ENCODE measurements around the gene ADAMTSL5. TPM values are rescaled to one million over a fixed set of nuclear protein-coding genes. Genes with fewer than 3 reads are reported as not detected.

Gene ADAMTSL5
- total and polyA plus RNA-seq, 9 of the 15 experiments (the other 6 are each of a cell fraction or from before 2014, with no cell fraction given) = 1.0 to 11.6 (median 4.1) TPM

DNA sequence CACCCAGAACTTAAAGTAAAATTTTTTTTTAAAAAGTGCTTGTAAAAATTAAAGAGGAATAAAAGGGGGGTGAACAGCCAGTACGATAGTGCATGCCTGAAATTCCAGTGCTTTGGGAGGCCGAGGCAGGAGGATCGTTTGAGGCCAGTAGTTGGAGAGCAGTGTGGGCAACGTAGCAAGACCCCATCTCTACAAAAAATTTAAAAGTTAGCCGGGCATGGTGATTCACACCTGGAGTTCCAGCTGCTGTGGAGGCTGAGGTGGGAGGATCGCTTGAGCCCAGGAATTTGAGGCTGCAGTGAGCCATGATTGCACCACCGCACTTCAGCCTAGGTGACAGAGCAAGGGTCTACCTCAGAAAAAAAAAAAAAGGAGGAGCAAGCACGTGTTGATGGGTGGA, 7.8 kb downstream of the ADAMTSL5 start:
- POLR2A ChIA-PET = interaction anchor here (0.6 kb wide), 2 partner anchors 13 to 1170 kb away, joined by 3 read pairs; no protein-coding TSS in a partner anchor
- CTCF ChIA-PET (ENCODE audit: low intra/inter-chr PET ratio) = no interaction called here
- H3K4me3 ChIP-seq = no peak overlapping the region
- no peaks in the 10 kb centered on the region for H3K9me3 ChIP-seq (replicated peaks; ENCODE audit: control insufficient read depth, insufficient read depth, low read depth, low read length)
- no TSS peak for BruUV-seq (replicated peaks)
- no peaks in the 10 kb centered on the region for H3K9me1 ChIP-seq (ENCODE audit: control insufficient read depth, insufficient read depth, low read length)
- in situ Hi-C loops (cut with MboI) = loop anchor here (5.0 kb wide), 1 partner anchor 48 kb away; no protein-coding TSS in a partner anchor
- no peak overlapping the region for H3K9ac ChIP-seq (ENCODE audit: insufficient read depth in 1 of 2, low read depth in 2 of 2, low read length in 2 of 2)
- DNase-seq (ENCODE audit: extremely low read depth in 1 of 4, low spot score in 3 of 4) = no peak
- H3K4me1 ChIP-seq (replicated peaks in 1 of 2; ENCODE audit: control insufficient read depth in 2 of 2, insufficient read depth in 2 of 2, low read length in 2 of 2) = peaks cover 12 to 60% of the 10 kb centered on the region in 2 experiments; a peak in 4 of 5 replicates
- FAIRE-seq = no peak
- H2AFZ ChIP-seq (ENCODE audit: low read depth, low read length) = no peak overlapping the region
- H3K27ac ChIP-seq (ENCODE audit: extremely low read depth, low read depth, low read length) = no peak overlapping the region
- 69% methylated on average over 8 of the region's 8 CpGs for WGBS (ENCODE audit: insufficient coverage, low coverage, missing lambda C conversion rate)
- TF ChIP-seq, protein P1, sequence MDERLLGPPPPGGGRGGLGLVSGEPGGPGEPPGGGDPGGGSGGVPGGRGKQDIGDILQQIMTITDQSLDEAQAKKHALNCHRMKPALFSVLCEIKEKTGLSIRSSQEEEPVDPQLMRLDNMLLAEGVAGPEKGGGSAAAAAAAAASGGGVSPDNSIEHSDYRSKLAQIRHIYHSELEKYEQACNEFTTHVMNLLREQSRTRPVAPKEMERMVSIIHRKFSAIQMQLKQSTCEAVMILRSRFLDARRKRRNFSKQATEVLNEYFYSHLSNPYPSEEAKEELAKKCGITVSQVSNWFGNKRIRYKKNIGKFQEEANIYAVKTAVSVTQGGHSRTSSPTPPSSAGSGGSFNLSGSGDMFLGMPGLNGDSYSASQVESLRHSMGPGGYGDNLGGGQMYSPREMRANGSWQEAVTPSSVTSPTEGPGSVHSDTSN (CRISPR knock-in tag; IDR thresholded peaks at IDR 0.05; ENCODE audit: low read depth) = no peak
- TF ChIP-seq, protein P1 (tag; conservative IDR thresholded peaks at IDR 0.05; ENCODE audit: low read depth) = no peak
- TF ChIP-seq ZNF121 (CRISPR knock-in tag; conservative IDR thresholded peaks at IDR 0.05) = peak; percentile 48
- H3K79me2 ChIP-seq (ENCODE audit: control insufficient read depth, insufficient read depth, low read length) = no peaks in the 10 kb centered on the region
- H3K27me3 ChIP-seq (ENCODE audit: control insufficient read depth in 2 of 2, insufficient read depth in 2 of 2, low read length in 2 of 2) = no peaks in the 10 kb centered on the region
- intact Hi-C loops (cut with micrococcal nuclease) = no loop called here
- no peak for ATAC-seq
- no peak overlapping the region for H3K4me2 ChIP-seq (ENCODE audit: insufficient read depth, low read length)
- no peaks in the 10 kb centered on the region for H4K20me1 ChIP-seq (replicated peaks; ENCODE audit: control insufficient read depth, insufficient read depth, low read length)
- H3K36me3 ChIP-seq (ENCODE audit: control insufficient read depth, insufficient read depth, low read length) = peaks cover 10% of the 10 kb centered on the region; the same call in 2 of the 3 replicates
